Erythroblast (primary cell): Measurements from ENCODE around the gene DIAPH3.

ENCODE experiments used
- GATA1 ChIP-seq: IDR thresholded peaks from 2 replicates; pipeline ENCODE4 v1.6.1; 2011; ENCODE audit warnings: low read depth, mild to moderate bottlenecking, control low read depth, low read length, moderate library complexity
- POLR2A ChIP-seq: IDR thresholded peaks from 2 replicates; pipeline ENCODE4 v1.6.1; 2011; ENCODE audit warnings: mild to moderate bottlenecking, low read length

GRCh38 chr13:59721926-59722910 lies 441.5 kb downstream of the DIAPH3 start:
- TF ChIP-seq POLR2A (no peak), GATA1 (no peak)
